Measurements from ENCODE around the gene BCL10.

The BCL10 gene

DNA sequence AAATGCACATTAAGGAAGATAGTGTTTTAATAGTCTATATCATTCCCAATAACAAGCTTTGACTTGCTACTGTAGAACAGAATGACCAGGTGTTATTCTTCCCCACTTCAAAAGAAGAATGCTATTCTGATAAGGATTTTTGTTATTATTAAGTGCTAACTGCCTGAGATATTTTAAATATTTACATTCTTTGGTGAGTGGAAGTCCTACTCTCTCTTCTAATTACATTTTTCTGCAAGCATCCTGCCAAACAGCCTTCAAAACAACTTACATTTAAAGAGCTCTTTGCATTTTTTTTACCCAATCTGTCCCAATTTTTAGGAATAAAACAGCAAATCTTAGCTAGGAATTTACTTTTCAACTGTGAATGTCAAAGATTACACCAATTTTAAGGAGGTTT, 52.1 kb downstream of the BCL10 start:
- Mint-ChIP-seq H3K27ac (peak overlapping the region; percentile 82 to 92 (median 88)), H3K27me3 (ENCODE audit: low read depth) (no peaks in the 10 kb centered on the region), H3K4me3 (no peak overlapping the region), H3K9me3 (no peaks in the 10 kb centered on the region), H3K36me3 (ENCODE audit: low read depth) (no peaks in the 10 kb centered on the region), H3K4me1 (peaks cover 58% of the 10 kb centered on the region)
- TF ChIP-seq, protein P1, sequence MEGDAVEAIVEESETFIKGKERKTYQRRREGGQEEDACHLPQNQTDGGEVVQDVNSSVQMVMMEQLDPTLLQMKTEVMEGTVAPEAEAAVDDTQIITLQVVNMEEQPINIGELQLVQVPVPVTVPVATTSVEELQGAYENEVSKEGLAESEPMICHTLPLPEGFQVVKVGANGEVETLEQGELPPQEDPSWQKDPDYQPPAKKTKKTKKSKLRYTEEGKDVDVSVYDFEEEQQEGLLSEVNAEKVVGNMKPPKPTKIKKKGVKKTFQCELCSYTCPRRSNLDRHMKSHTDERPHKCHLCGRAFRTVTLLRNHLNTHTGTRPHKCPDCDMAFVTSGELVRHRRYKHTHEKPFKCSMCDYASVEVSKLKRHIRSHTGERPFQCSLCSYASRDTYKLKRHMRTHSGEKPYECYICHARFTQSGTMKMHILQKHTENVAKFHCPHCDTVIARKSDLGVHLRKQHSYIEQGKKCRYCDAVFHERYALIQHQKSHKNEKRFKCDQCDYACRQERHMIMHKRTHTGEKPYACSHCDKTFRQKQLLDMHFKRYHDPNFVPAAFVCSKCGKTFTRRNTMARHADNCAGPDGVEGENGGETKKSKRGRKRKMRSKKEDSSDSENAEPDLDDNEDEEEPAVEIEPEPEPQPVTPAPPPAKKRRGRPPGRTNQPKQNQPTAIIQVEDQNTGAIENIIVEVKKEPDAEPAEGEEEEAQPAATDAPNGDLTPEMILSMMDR (IDR thresholded peaks at IDR 0.05; ENCODE audit: unreplicated experiment in 3 of 3): no peak

DNA sequence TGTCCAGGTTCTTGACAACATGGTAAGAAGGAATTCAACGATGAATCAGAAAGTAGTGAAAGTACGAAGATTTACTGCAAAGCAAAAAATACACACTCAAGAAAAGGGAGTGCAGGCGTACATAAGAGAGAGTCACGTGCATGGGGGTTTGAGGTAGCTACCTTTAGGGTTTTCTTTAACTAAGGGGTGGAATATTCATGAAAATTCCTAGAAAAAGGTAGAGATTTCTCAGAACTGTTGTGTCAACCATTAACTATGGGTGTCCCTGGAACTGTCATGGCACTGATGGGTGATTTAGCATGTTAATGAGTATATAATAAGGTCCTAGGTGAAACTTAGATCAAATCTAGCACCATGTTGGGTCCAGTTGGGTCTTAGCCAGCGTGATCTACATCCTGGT, 53.1 kb downstream of the BCL10 start:
- Mint-ChIP-seq H3K27me3 (ENCODE audit: low read depth) (no peaks in the 10 kb centered on the region), H3K4me1 (peaks cover 50% of the 10 kb centered on the region), H3K9me3 (peaks cover 3% of the 10 kb centered on the region), H3K4me3 (no peak overlapping the region), H3K36me3 (ENCODE audit: low read depth) (no peaks in the 10 kb centered on the region), H3K27ac (peak overlapping the region in 2 of 3 experiments; percentile 55 to 82)
- TF ChIP-seq, protein P1 (IDR thresholded peaks at IDR 0.05; ENCODE audit: unreplicated experiment in 3 of 3): no peak

DNA sequence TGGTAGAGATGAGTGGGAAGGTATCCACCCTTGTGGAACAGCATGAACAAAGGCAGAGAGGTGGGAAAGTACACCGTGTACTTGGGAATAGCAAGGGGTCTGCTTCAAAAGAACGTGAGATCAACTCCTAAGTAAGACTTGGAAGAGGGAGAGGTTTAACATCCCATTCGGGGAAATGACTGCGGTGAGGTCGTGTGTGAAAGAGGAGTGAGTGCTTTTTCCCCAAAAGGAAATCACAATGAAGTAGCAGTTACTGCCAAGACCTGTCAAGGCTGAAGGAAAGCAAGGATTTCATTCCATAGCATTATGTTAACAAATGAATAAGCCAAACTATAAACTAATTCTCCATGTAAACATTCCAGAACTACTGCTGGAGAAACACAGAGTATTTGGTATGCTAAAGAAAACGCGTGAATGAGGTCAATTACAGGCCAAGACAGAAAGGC, 55.7 kb downstream of the BCL10 start:
- Mint-ChIP-seq H3K4me3 (no peak overlapping the region), H3K9me3 (peaks cover 12% of the 10 kb centered on the region), H3K36me3 (ENCODE audit: low read depth) (no peaks in the 10 kb centered on the region), H3K4me1 (peaks cover 39% of the 10 kb centered on the region), H3K27ac (peak overlapping the region; percentile 14 to 19 (median 15)), H3K27me3 (ENCODE audit: low read depth) (no peaks in the 10 kb centered on the region)
- TF ChIP-seq, protein P1 (IDR thresholded peaks at IDR 0.05; ENCODE audit: unreplicated experiment in 3 of 3): no peak

- H3K9me3 Mint-ChIP-seq: peaks cover 15% of the 10 kb centered on the region
- peak overlapping the region in 2 of 3 experiments; percentile 14 to 15 for H3K27ac Mint-ChIP-seq
- no peaks in the 10 kb centered on the region for H3K36me3 Mint-ChIP-seq (ENCODE audit: low read depth)
- TF ChIP-seq, protein P1 (IDR thresholded peaks at IDR 0.05; ENCODE audit: unreplicated experiment in 3 of 3): no peak
- no peaks in the 10 kb centered on the region for H3K27me3 Mint-ChIP-seq (ENCODE audit: low read depth)
- H3K4me3 Mint-ChIP-seq: no peak overlapping the region
- peaks cover 31% of the 10 kb centered on the region for H3K4me1 Mint-ChIP-seq
Observed at GRCh38 chr1:85219853-85220610, 56.4 kb downstream of the BCL10 start.

- Mint-ChIP-seq H3K36me3 (ENCODE audit: low read depth) (no peaks in the 10 kb centered on the region), H3K4me1 (peaks cover 12% of the 10 kb centered on the region), H3K27ac (no peak overlapping the region), H3K9me3 (peaks cover 15% of the 10 kb centered on the region), H3K27me3 (ENCODE audit: low read depth) (no peaks in the 10 kb centered on the region), H3K4me3 (no peak overlapping the region)
- TF ChIP-seq, protein P1 (IDR thresholded peaks at IDR 0.05; ENCODE audit: unreplicated experiment in 3 of 3): no peak
Observed at GRCh38 chr1:85216697-85217096, 59.7 kb downstream of the BCL10 start.
